Activated CD8-positive, alpha-beta memory T cell treated with anti-CD3 and anti-CD28 coated beads for 24 hours (primary cell): ENCODE results near the gene DSC1.

Experiments
- DNase-seq: peaks from one replicate; pipeline ENCODE4 v3.0.0-alpha.2; 2020

DSC1 gene

GRCh38 chr18:31102025-31102684, 60.5 kb downstream of the DSC1 start, which contains the start of gene DSC2:
Gene DSC2 (minus strand): TSS chr18:31102421. CDS start chr18:31101971, 450 bp downstream.
- DNase-seq = no peak

- no peak for DNase-seq
Measured at GRCh38 chr18:31101183-31102024, 61.3 kb downstream of the DSC1 start.

GRCh38 chr18:31100436-31101182, 62.0 kb downstream of the DSC1 start:
- no peak for DNase-seq

- no peak for DNase-seq
Measured at GRCh38 chr18:31099450-31100230, 63.0 kb downstream of the DSC1 start.

DNA sequence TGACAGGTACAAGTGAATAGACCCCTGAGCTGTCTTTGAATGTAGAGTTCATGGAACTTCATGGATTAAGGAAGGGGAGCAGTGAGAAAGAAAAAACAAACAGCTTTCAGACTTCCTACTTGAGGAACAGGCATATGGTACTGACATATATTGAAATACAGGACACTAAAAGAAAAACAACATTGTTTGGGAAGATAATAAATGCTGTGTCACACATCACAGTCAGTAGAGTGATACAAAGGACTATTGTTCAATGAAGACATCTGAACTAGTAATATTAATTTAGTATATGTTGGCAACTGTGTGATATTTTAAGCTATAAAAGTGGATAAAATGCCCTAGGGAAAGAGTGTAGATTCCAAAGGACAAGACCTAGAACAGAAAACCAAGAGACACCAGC, 63.8 kb downstream of the DSC1 start:
- DNase-seq = no peak

DNA sequence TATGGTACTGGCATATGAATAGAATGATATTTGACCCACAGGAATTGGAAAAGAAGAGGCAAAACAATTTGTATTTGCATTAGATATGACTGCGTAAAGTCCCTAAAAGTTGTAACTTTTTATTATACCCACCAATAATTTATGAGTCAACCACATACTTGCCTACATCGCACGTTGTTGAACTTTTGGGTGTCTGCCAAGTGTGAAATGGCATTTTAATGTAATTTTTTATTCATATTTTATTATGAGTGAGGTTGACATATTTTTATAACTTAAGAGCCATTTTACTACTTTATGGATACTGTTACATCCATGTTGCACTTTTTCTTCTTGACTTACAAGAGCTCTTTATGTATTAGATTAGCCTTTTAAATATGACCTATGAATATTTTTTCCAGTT, 65.0 kb downstream of the DSC1 start:
- no peak for DNase-seq

GRCh38 chr18:31093880-31094279, 68.8 kb downstream of the DSC1 start:
- no peak for DNase-seq

- DNase-seq = no peak
Measured at GRCh38 chr18:31093294-31093693, 69.4 kb downstream of the DSC1 start.

- no peak for DNase-seq
Measured at GRCh38 chr18:31091350-31091749, 71.3 kb downstream of the DSC1 start.

DNA sequence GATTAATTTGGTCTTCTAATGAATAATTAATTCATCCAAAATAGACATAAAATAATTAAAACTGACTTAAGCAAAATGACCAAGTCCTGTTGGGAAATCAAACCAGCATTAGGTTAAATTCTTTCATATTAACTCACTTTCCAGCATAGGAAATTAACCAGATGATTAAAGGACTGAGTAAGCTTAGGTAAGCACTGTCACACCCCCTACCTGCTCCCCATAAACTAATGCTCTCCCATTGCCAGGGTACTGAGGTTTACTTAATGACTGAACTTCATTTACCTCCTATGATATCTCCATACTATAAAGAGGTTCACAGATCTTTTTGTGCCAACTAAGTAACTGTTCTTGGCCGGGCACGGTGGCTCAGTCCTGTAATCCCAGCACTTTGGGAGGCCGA, 74.1 kb downstream of the DSC1 start:
- DNase-seq = no peak

GRCh38 chr18:31079973-31080372, 82.7 kb downstream of the DSC1 start:
- DNase-seq = no peak
